Measurements from ENCODE around the gene SERPINB1. TPM values are rescaled to one million over a fixed set of nuclear protein-coding genes. Genes with fewer than 3 reads are reported as not detected.

The SERPINB1 gene
- total and polyA plus RNA-seq, 2 donors (not counting 3 experiments of a cell fraction or from before 2014, with no cell fraction given), result 6.7 to 24.0 TPM

GRCh38 chr6:2819115-2819514, 22.5 kb downstream of the SERPINB1 start:
- no peak for DNase-seq (ENCODE audit: low read depth, low spot score)
- Histone ChIP-seq H3K9me3 (replicated peaks; ENCODE audit: control insufficient read depth, insufficient read depth, low read length) (no peaks in the 10 kb centered on the region), H3K4me1 (ENCODE audit: control insufficient read depth, extremely low read depth, insufficient read depth, low read length) (peaks cover 44% of the 10 kb centered on the region), H3K9me1 (replicated peaks; ENCODE audit: control insufficient read depth, extremely low read depth, insufficient read depth, low read length) (no peaks in the 10 kb centered on the region), H4K20me1 (replicated peaks; ENCODE audit: control insufficient read depth, extremely low read depth, insufficient read depth, low read length) (no peaks in the 10 kb centered on the region), H2AFZ (ENCODE audit: low read depth, low read length) (peak overlapping the region; percentile 45), H3K27me3 (ENCODE audit: control insufficient read depth in 2 of 2, insufficient read depth in 2 of 2, low read length in 2 of 2) (no peaks in the 10 kb centered on the region), H3K4me3 (replicated peaks in 1 of 3; ENCODE audit: insufficient read depth in 1 of 3, low read depth in 1 of 3, low read length in 3 of 3) (peak overlapping the region in 1 of 3 experiments; percentile 0), H3K79me2 (ENCODE audit: control insufficient read depth, insufficient read depth, low read length) (no peaks in the 10 kb centered on the region), H3K9ac (replicated peaks; ENCODE audit: extremely low read depth, insufficient read depth, low read length) (peak overlapping the region; percentile 74), H3K36me3 (ENCODE audit: control insufficient read depth in 2 of 2, extremely low read depth in 1 of 2, insufficient read depth in 2 of 2, low read length in 2 of 2) (no peaks in the 10 kb centered on the region), H3K4me2 (ENCODE audit: insufficient read depth, low read length) (peak overlapping the region; percentile 79), H3K27ac (ENCODE audit: insufficient read depth, low read depth, low read length) (peak overlapping the region; percentile 92)
- ChIA-PET POLR2A (interaction anchor here (1.6 kb wide), 1 partner anchor 27 kb away, joined by 6 read pairs; no protein-coding TSS in a partner anchor), CTCF (interaction anchor here (0.7 to 2.6 kb wide), 12 partner anchors 10 to 134 kb away, joined by 3 to 23 read pairs (median 4); partner anchors contain the start of gene SERPINB1)
- no TSS peak for BruUV-seq (replicated peaks)
- intact Hi-C loops (cut with micrococcal nuclease), result no loop called here
- no peak for TF ChIP-seq EZH2 (IDR thresholded peaks at IDR 0.05; ENCODE audit: borderline replicate concordance, low read depth, low read length, severe bottlenecking)
- no peak for TF ChIP-seq CTCF (IDR thresholded peaks at IDR 0.05; ENCODE audit: extremely low read depth in 1 of 2, insufficient read depth in 1 of 2, low read depth in 1 of 2, low read length in 2 of 2)
- no peak for TF ChIP-seq GATA2 (IDR thresholded peaks at IDR 0.05; ENCODE audit: insufficient read depth, insufficient read length, low read depth, low read length)
- TF ChIP-seq JUN (IDR thresholded peaks at IDR 0.05; ENCODE audit: borderline replicate concordance, insufficient read depth, insufficient read length, low read depth), result no peak
- no peak for TF ChIP-seq POLR2A (IDR thresholded peaks at IDR 0.05; ENCODE audit: low read depth, low read length)
- TF ChIP-seq FOS (IDR thresholded peaks at IDR 0.05; ENCODE audit: borderline replicate concordance, insufficient read depth, low read length), result no peak
- no peak for TF ChIP-seq MAX (IDR thresholded peaks at IDR 0.05; ENCODE audit: insufficient read depth, insufficient read length)
- TF ChIP-seq MYC (IDR thresholded peaks at IDR 0.05; ENCODE audit: low read depth, low read length), result no peak
- no peak for TF ChIP-seq POLR2AphosphoS5 (IDR thresholded peaks at IDR 0.05; ENCODE audit: insufficient read depth, low read depth, low read length)
- peak; percentile 56 for FAIRE-seq
- dilution Hi-C loops (cut with MboI; ENCODE audit: extremely low pct_ligation_motif_present, low sequenced_read_pairs), result no loop called here

All from endothelial cell of umbilical vein (primary cell).